ENCODE measurements around the gene COPA.

The COPA gene

GRCh38 chr1:160251687-160252526 lies 91.1 kb downstream of the COPA start:
- no peak for TF ChIP-seq GATA3 (IDR thresholded peaks at IDR 0.05; ENCODE audit: low read depth, low read length)
- no peak for TF ChIP-seq GATA2 (IDR thresholded peaks at IDR 0.05; ENCODE audit: low read depth, low read length)

- TF ChIP-seq GATA2 (IDR thresholded peaks at IDR 0.05; ENCODE audit: low read depth, low read length) (no peak), GATA3 (IDR thresholded peaks at IDR 0.05; ENCODE audit: low read depth, low read length) (no peak)
Measured at GRCh38 chr1:160251011-160251410, 92.0 kb downstream of the COPA start.

GRCh38 chr1:160247053-160247452 lies 96.0 kb downstream of the COPA start:
- TF ChIP-seq GATA2 (IDR thresholded peaks at IDR 0.05; ENCODE audit: low read depth, low read length) = no peak
- no peak for TF ChIP-seq GATA3 (IDR thresholded peaks at IDR 0.05; ENCODE audit: low read depth, low read length)

GRCh38 chr1:160245434-160245833 lies 97.6 kb downstream of the COPA start:
- TF ChIP-seq GATA2 (IDR thresholded peaks at IDR 0.05; ENCODE audit: low read depth, low read length) = no peak
- TF ChIP-seq GATA3 (IDR thresholded peaks at IDR 0.05; ENCODE audit: low read depth, low read length) = no peak

GRCh38 chr1:160244209-160244608 lies 98.8 kb downstream of the COPA start:
- no peak for TF ChIP-seq GATA2 (IDR thresholded peaks at IDR 0.05; ENCODE audit: low read depth, low read length)
- TF ChIP-seq GATA3 (IDR thresholded peaks at IDR 0.05; ENCODE audit: low read depth, low read length) = no peak

GRCh38 chr1:160243767-160244166 lies 99.3 kb downstream of the COPA start:
- TF ChIP-seq GATA2 (IDR thresholded peaks at IDR 0.05; ENCODE audit: low read depth, low read length) = no peak

- TF ChIP-seq GATA3 (IDR thresholded peaks at IDR 0.05; ENCODE audit: low read depth, low read length) = no peak
- no peak for TF ChIP-seq GATA2 (IDR thresholded peaks at IDR 0.05; ENCODE audit: low read depth, low read length)
Measured at GRCh38 chr1:160239582-160240299, 103.3 kb downstream of the COPA start.

Measured in SH-SY5Y (cell line).